Lower leg skin (tissue), 3 donors: Measurements from ENCODE around the gene GARIN1A.

Experiments
- POLR2A ChIP-seq, 2 donors: fragments of 450-650 bp; IDR thresholded peaks; one replicate each; pipeline ENCODE4 v1.6.1; 2016 to 2017; ENCODE audit warnings: antibody characterized with exemption in 2 of 2, mild to moderate bottlenecking in 1 of 2, moderate library complexity in 1 of 2
- TF ChIP-seq, protein P1 (sequence below), 3 donors: fragments of 450-650 bp; IDR thresholded peaks; one replicate each; pipeline ENCODE4 v1.5.1; 2016; ENCODE audit warnings: antibody characterized with exemption in 3 of 3, mild to moderate bottlenecking in 3 of 3, moderate library complexity in 2 of 3

DNA sequence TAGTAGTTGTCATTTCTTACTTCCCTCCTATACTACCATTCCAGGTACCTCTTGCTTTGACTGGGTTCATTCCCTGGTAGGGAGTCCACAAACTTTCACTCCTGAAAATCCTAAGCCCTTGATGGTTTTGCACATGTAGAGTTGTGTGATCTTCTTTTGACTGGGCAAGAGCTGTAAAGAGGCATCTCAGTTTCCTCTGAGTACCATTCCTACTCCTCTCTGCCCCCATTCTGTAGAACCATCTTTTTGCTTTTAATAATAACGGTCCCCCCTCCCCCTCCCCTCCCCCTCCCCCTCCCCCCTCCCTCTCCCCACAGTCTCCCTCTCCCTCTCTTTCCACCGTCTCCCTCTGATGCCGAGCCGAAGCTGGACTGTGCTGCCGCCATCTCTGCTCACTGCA is 16.4 kb downstream of the GARIN1A start:
- TF ChIP-seq, protein P1, sequence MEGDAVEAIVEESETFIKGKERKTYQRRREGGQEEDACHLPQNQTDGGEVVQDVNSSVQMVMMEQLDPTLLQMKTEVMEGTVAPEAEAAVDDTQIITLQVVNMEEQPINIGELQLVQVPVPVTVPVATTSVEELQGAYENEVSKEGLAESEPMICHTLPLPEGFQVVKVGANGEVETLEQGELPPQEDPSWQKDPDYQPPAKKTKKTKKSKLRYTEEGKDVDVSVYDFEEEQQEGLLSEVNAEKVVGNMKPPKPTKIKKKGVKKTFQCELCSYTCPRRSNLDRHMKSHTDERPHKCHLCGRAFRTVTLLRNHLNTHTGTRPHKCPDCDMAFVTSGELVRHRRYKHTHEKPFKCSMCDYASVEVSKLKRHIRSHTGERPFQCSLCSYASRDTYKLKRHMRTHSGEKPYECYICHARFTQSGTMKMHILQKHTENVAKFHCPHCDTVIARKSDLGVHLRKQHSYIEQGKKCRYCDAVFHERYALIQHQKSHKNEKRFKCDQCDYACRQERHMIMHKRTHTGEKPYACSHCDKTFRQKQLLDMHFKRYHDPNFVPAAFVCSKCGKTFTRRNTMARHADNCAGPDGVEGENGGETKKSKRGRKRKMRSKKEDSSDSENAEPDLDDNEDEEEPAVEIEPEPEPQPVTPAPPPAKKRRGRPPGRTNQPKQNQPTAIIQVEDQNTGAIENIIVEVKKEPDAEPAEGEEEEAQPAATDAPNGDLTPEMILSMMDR (IDR thresholded peaks at IDR 0.05): no peak
- TF ChIP-seq POLR2A (IDR thresholded peaks at IDR 0.05): no peak
